ENCODE data around the gene NR3C2.

Gene NR3C2

DNA sequence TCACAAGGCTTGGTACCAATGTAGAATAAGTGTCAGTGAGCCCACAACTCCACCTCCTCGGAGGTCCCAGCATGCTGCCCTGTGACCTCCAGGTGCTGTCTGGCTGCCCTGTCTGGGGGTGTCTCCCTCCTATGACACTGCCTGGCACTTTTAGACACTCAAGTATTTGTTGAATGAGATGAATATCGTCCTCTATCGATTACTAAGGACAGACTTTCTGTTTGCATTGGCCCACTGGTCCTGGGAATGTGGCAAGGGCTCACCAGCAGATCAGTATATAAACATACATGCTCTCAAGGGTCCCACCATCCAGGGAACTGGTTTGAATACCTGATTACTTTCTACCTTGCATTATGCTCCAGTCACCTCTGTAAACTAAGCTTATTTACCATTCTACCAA lies 333.0 kb downstream of the NR3C2 start:
- no peak overlapping the region for H3K27ac ChIP-seq (ENCODE audit: low read length)
- no peaks in the 10 kb centered on the region for H3K79me2 ChIP-seq (ENCODE audit: low read length)
- no peaks in the 10 kb centered on the region for H3K9me2 ChIP-seq (replicated peaks; ENCODE audit: insufficient read depth, low read length)
- H3K4me1 ChIP-seq (ENCODE audit: low read length) = no peaks in the 10 kb centered on the region
- no peak for DNase-seq
- H3K9me3 ChIP-seq (replicated peaks; ENCODE audit: insufficient read depth, low read length) = no peaks in the 10 kb centered on the region
- no peaks in the 10 kb centered on the region for H3K36me3 ChIP-seq (replicated peaks; ENCODE audit: insufficient read depth, low read length)
- no peak overlapping the region for H3K9ac ChIP-seq (ENCODE audit: low read length)
- no peak overlapping the region for H3K4me3 ChIP-seq (ENCODE audit: low read length)
- no peaks in the 10 kb centered on the region for H4K20me1 ChIP-seq (ENCODE audit: insufficient read depth, low read length)
- no peaks in the 10 kb centered on the region for H3F3A ChIP-seq (ENCODE audit: insufficient read depth, low read length)
- H3K4me2 ChIP-seq (ENCODE audit: low read depth, low read length) = no peak overlapping the region
- TF ChIP-seq, protein P1, sequence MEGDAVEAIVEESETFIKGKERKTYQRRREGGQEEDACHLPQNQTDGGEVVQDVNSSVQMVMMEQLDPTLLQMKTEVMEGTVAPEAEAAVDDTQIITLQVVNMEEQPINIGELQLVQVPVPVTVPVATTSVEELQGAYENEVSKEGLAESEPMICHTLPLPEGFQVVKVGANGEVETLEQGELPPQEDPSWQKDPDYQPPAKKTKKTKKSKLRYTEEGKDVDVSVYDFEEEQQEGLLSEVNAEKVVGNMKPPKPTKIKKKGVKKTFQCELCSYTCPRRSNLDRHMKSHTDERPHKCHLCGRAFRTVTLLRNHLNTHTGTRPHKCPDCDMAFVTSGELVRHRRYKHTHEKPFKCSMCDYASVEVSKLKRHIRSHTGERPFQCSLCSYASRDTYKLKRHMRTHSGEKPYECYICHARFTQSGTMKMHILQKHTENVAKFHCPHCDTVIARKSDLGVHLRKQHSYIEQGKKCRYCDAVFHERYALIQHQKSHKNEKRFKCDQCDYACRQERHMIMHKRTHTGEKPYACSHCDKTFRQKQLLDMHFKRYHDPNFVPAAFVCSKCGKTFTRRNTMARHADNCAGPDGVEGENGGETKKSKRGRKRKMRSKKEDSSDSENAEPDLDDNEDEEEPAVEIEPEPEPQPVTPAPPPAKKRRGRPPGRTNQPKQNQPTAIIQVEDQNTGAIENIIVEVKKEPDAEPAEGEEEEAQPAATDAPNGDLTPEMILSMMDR (IDR thresholded peaks at IDR 0.05; ENCODE audit: low read length) = no peak
- TF ChIP-seq EZH2 (optimal IDR thresholded peaks at IDR 0.05; ENCODE audit: low read depth, low read length) (no peak), EZH2phosphoT487 (IDR thresholded peaks at IDR 0.05; ENCODE audit: low read length) (no peak)
- no peaks in the 10 kb centered on the region for H3K27me3 ChIP-seq (replicated peaks; ENCODE audit: insufficient read depth, low read length)
- H2AFZ ChIP-seq (ENCODE audit: low read length) = no peak overlapping the region

DNA sequence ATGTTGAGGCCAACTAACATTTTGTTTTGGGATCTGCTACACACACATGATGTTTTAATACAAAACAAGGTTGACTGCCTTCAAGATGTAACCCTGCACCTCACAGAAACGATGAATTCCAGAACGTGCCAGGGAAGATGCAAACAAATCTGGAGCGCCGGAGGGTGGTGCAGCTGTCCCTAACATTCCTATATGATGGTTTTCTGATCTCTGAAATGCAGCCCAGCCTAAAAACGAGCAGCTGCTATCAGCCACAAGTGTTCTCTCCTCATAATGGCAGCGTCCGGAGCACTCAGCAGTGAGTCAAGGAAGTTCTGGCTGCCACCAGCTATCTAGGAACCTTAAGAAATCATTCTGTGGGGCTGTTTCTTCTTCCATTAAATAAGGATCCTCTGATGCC lies 333.4 kb downstream of the NR3C2 start:
- no peak overlapping the region for H3K4me3 ChIP-seq (ENCODE audit: low read length)
- TF ChIP-seq, protein P1 (IDR thresholded peaks at IDR 0.05; ENCODE audit: low read length) = no peak
- TF ChIP-seq EZH2 (optimal IDR thresholded peaks at IDR 0.05; ENCODE audit: low read depth, low read length) (no peak), EZH2phosphoT487 (IDR thresholded peaks at IDR 0.05; ENCODE audit: low read length) (no peak)
- H4K20me1 ChIP-seq (ENCODE audit: insufficient read depth, low read length) = no peaks in the 10 kb centered on the region
- no peak for DNase-seq
- H3K4me1 ChIP-seq (ENCODE audit: low read length) = no peaks in the 10 kb centered on the region
- no peak overlapping the region for H2AFZ ChIP-seq (ENCODE audit: low read length)
- no peaks in the 10 kb centered on the region for H3K9me2 ChIP-seq (replicated peaks; ENCODE audit: insufficient read depth, low read length)
- no peak overlapping the region for H3K27ac ChIP-seq (ENCODE audit: low read length)
- H3F3A ChIP-seq (ENCODE audit: insufficient read depth, low read length) = no peaks in the 10 kb centered on the region
- no peak overlapping the region for H3K9ac ChIP-seq (ENCODE audit: low read length)
- H3K79me2 ChIP-seq (ENCODE audit: low read length) = no peaks in the 10 kb centered on the region
- H3K9me3 ChIP-seq (replicated peaks; ENCODE audit: insufficient read depth, low read length) = no peaks in the 10 kb centered on the region
- no peaks in the 10 kb centered on the region for H3K27me3 ChIP-seq (replicated peaks; ENCODE audit: insufficient read depth, low read length)
- no peaks in the 10 kb centered on the region for H3K36me3 ChIP-seq (replicated peaks; ENCODE audit: insufficient read depth, low read length)
- H3K4me2 ChIP-seq (ENCODE audit: low read depth, low read length) = no peak overlapping the region

DNA sequence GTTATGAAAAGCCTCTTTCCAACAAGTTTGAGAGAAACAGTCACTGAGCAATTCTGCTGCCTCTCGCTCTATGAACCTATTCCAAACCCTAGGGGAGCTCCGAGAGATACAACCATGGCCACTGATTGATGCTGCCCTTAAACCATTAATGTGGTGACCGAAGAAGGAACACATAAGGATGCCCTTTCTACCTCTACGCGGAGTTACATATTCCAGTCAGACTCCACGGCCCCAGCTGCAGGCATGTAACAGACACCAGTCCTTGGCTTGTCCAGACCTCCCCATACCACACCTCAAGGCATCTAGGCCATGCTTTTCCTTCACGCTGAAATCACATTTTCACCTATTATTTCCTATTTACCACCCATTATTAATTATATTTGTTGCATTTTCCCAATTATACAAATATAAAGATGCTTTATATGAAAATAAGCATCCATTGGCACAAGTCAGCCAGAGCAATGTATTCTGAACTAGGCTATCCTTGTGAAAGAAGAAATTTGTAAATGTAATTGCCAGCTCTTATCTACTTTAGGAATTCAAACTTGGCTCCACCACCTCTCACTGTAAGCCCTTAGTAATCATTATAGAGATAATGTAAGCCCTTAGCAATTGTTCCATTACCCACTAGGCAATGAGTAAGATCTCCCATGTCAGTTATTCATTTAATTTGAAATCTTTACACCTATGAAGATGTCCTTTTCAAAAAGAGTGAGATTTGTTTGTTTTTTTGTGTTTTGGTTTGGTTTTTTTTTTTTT lies 338.4 kb downstream of the NR3C2 start:
- H3K79me2 ChIP-seq (ENCODE audit: low read length) = no peaks in the 10 kb centered on the region
- no peaks in the 10 kb centered on the region for H4K20me1 ChIP-seq (ENCODE audit: insufficient read depth, low read length)
- H3K9me2 ChIP-seq (replicated peaks; ENCODE audit: insufficient read depth, low read length) = no peaks in the 10 kb centered on the region
- no peak overlapping the region for H2AFZ ChIP-seq (ENCODE audit: low read length)
- no peaks in the 10 kb centered on the region for H3K4me1 ChIP-seq (ENCODE audit: low read length)
- H3K9ac ChIP-seq (ENCODE audit: low read length) = no peak overlapping the region
- no peaks in the 10 kb centered on the region for H3K9me3 ChIP-seq (replicated peaks; ENCODE audit: insufficient read depth, low read length)
- H3K4me2 ChIP-seq (ENCODE audit: low read depth, low read length) = no peak overlapping the region
- H3K27ac ChIP-seq (ENCODE audit: low read length) = no peak overlapping the region
- no peak overlapping the region for H3K4me3 ChIP-seq (ENCODE audit: low read length)
- H3K27me3 ChIP-seq (replicated peaks; ENCODE audit: insufficient read depth, low read length) = no peaks in the 10 kb centered on the region
- no peaks in the 10 kb centered on the region for H3K36me3 ChIP-seq (replicated peaks; ENCODE audit: insufficient read depth, low read length)
- H3F3A ChIP-seq (ENCODE audit: insufficient read depth, low read length) = no peaks in the 10 kb centered on the region
- no peak for DNase-seq
- TF ChIP-seq, protein P1 (IDR thresholded peaks at IDR 0.05; ENCODE audit: low read length) = no peak
- TF ChIP-seq EZH2phosphoT487 (IDR thresholded peaks at IDR 0.05; ENCODE audit: low read length) = no peak
- TF ChIP-seq EZH2 (optimal IDR thresholded peaks at IDR 0.05; ENCODE audit: low read depth, low read length) = no peak
